Superior temporal gyrus (tissue), 1 donor: ENCODE measurements around the gene YIPF5.

ENCODE experiments used
- DNase-seq: peaks from one replicate; pipeline ENCODE4 v3.0.0-alpha.2; 2016; ENCODE audit errors: extremely low spot score

Gene YIPF5

DNA sequence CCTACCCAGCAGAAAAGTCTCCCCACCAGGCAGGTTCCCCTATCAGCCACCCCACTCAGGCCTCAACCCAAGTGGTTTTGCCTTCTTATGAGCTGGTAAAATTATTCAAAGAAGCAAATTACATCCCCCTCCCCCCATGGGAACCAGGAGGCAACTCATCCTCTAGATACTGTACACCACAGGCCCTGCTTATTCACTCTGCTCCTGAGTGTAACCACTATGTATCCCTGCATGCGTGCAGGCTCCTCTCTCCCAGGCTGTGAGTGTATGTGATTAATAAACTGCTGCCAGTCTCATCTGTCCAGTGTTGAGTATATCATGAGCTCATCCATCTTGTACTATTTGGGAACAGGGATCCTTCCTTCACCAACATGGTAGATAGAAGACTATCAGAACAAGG, 8.8 kb upstream of the YIPF5 start:
- no peak for DNase-seq

DNA sequence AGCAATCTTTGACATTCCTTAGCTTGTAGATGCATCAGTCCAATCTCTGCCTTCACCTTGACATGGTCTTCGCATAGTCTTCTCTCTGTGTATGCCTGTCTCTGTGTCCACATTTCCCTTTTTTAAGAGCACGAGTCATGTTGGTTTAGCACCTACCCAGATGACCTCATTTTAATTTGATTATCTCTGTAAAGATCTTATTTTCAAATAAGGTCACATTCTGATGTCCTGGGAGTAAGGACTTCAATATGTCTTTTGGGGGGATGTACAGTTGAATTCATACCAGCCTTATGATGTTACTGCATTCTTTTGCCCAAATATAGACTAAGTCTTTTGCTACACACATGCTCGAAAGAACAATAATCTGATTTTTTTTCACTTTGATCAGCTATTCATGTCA, 7.1 kb upstream of the YIPF5 start:
- DNase-seq, result no peak

DNA sequence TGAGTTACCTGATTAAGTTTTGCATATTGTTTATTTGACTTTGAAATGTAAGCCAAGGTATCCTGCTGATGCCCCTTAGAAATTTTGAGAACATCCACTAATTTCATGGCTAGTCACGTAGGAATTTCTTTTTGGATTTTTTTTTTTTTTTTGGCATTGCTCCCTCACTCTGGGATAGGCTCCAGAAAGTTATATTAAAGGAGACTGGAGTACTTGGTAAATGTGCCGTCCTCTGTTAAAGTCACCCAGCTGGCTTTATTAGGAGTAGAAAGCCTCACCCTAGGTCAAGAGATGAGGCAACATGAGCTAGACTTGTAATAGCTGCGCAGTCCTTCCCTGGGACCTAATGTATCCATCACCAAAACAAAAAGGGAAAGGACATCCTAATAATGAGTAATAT, 3.3 kb upstream of the YIPF5 start:
- no peak for DNase-seq

DNA sequence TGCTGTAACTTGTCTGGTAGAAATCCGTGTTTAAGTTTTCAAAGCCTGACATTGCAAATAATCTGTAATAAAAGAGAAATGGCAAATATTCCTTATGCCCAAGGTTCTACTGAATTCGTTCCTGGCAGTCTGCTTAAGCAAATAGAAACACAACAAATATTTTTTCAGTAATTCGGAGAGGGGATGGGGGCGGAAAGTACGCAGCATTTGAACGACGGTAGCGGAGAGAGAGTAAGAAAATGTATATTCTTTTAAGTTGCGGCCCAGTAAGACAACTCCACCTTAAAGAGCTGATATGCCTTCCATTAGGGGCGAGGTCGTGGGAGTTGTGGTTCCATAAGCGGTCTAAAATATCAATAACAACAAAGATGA, 569 bp downstream of the YIPF5 start:
- no peak for DNase-seq

DNA sequence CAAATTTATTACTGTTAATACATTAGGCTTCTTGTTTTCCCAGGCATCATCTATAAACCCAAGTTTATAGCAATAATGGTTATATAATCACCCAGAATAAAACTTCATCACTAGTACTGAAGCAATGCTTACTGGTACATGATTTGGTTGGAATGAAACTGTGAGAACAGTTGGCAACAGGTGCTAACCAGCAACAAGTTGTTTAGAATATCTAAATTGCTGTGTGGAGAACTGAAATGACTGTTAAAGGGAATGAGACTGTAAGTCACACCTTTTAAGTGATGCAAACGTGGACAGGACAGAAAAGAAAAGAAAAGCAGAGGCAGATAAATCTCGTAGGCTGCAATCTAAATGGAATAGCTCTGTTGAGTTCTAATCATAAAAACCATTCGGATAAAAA, 2.5 kb downstream of the YIPF5 start:
- no peak for DNase-seq

DNA sequence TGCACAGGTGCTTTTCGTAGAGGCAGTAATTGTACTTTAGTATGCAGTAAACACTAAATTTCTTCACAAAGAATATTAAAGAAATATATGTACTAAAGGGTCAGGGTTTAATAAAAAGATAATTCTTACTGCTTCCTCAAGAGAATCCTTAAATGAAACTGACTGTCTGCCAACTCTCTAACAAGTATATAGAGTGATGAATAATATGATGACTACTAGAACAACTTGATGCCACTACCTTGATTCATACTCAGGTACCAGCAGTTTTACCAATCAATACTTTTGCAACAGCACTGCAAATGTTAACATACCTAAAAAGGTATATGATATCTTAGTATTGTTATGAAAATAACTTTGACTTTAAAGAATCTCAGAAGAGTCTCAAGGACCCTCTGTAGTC, 3.8 kb downstream of the YIPF5 start:
- DNase-seq, result no peak

DNA sequence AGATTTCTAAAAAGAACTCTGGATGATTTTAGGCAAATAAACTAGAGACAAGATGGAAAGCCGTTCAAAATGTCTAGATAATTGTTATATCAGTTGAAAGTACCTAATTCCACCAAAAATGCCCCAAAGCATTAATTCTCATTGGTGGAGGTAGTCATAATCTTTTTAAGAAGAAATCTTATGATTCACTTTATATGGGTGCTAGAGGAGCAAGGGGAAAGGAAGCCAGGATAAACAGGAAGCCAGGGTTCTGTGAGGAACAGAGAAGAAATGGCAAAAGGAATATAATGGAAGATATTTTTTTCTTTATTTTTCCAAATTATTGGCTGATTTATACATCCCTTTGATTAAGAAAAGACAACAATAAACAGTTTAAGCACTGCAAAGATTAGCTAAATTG, 7.8 kb downstream of the YIPF5 start:
- DNase-seq, result no peak

DNA sequence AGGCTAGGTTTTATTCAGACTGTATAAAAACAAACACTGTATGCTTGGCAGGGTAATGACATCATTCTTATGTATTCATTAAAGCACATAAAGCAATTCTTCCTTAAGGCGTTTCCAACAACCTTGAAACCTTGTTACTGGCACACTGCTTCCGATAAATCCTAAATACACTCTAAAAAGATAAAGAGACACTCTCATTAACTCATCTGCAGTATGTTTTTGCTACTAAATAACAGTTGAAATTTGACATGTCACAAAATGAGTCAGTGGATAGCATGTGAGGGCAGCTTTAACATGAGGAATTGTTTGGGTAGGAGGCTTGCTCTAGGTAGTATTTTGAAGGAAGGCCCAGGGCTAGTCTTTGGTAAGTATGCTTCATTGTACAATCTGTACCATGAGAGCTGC, 13.7 kb downstream of the YIPF5 start:
- DNase-seq, result no peak

DNA sequence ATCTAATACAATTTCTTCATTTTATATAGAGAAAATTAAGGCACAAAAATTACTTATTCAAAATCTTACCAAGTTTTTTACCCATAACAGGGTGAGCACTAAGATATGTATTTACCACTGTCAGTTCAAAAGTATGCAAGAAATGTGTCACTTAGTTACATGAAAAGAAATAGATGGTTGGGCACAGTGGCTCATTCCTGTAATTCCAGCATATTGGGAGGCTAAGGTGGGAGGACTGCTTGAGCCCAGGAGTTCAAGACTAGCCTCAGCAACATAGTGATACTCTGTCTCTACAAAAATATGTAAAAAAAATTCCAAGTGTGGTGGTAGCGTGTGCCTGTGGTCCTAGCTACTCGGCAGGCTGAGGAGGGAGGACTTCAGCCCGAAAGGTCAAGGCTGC, 19.4 kb downstream of the YIPF5 start:
- no peak for DNase-seq

DNA sequence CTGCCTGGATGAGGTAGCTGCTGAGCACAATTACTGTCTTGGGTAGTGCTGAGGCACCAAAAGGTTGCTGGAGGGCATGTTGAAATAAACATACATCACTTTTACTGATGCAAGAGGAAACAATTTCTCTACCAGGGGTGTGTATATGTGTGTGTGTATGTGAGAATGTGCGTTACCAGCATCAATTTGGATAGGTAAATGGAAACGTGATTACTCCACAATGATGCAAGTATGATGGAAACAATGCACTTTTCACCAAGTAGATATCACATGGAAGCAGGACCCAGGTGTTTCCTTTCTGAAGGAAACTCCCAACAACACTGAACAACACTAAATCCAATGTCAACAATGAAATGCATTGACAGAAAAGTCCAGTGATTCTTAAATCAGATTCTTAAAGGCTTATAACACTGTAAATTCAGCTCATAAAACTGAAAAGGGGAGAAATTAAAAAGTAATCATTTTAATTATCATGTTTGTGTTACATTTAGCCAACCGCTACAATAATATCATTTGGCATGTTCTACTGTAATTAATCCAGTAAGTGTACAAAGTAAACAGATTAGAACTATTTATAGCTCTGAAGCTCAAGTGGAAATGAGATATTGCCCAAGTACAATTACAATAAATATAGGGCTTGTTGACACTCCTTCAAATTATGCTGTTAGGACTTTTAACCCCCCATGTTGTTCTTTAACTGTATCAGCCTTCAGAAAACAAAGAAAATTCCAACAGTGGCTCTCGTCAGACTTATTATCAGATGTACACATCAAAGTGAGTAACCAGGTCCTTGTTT, 25.3 kb downstream of the YIPF5 start:
- no peak for DNase-seq

DNA sequence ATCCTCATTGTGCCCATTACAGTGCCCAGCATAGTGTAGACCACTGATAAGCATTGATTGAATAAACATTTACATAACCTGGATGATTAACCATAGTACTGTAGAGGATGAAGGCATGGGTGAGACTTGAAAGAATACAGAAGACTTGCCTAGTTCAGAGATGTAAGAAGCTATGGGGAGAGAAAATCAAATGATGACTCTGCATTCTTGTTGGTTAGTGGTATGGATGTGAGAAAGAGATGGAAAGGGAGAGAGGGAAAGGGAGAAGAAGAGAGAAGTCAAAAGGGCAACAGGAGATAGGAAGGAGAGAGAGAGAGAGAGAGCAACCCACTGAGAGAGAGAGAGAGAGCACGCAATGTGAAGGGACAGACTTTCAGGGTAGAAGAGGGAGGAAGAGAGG, 26.8 kb downstream of the YIPF5 start:
- no peak for DNase-seq

DNA sequence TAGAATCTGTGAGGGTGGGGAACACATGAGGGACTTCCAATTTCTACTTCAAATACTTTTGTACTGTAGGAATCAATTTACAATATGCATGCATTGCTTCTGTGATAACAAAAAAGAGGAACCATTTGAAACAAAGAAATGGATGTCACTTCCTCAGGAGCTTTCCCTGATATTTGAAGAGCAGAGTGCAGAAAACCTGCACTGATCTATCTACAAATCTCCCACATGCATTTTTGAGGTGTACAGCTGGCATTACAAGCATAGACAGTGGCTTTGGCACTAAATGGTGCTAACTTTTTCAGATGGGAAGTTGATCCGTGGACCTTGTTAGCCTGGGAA, 27.7 kb downstream of the YIPF5 start:
- DNase-seq, result no peak

DNA sequence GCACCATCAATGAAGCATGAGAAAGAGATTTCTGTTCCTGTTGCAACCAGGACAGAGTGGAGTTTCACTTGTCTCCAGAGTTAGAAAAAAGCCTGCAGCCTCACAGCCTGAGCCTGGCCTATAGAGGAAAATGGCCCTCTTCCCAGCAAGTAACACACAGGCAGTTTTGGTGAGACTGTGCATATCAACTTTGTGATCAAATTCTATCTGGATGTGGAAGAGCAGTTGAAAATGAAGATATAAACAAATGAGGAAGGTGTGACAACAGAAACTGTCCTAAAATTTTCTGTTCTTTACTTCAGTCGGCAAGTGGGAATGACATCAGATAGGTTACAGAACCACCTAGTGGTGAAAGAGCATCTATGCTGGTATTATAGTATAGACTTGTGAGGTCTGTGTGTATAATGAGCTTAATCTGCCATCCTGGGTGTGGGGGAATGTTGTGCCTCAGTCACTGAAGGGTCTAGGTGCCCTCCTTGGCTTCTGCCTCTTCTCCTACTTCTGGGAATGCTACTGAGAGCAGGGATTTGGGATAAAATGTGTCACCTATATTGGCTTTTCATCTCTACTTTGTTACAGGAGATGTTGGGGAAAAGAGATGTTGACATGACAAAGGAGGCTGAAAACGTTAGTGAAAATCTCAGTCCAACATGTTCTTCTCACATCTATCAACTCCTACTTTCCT, 28.2 kb downstream of the YIPF5 start:
- DNase-seq, result peak; percentile 81

DNA sequence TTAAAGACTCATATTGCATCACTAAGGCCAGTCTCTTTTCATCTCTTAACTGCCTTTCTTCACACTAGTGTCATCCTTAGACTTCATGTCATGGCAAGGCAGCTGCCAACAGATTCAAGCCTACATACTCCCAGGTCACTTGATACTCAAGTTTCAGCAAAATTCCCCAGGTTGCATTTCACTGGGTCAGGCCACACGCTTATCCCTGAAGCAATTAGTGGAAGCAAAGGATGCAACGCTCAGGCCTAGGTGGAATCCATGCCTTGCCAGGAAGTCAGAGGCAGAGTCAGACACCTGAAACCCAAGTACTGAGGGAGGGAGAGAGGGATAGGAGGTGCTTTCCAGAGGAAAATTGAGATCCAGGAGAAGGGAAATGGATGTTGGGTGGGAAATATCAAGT, 28.9 kb downstream of the YIPF5 start:
- no peak for DNase-seq

DNA sequence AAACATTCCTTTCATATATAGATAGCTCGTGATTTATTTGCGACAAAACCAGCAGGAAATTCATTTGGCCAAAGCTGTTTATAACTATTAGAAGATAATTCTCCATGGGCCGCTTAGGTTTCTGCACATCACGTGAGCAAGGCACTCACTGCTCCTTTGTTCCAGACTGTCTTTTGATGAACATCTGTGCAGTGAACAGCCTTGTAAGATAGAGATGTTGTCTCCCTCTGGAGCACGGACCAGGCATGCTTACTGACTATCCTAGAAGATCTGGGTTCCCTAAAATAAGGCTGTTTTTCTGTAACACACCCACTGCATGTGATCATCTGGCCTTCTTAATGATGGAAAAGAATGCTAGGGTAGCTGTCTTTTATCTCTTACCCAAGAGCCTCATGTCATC, 30.9 kb downstream of the YIPF5 start:
- DNase-seq, result peak; percentile 69

DNA sequence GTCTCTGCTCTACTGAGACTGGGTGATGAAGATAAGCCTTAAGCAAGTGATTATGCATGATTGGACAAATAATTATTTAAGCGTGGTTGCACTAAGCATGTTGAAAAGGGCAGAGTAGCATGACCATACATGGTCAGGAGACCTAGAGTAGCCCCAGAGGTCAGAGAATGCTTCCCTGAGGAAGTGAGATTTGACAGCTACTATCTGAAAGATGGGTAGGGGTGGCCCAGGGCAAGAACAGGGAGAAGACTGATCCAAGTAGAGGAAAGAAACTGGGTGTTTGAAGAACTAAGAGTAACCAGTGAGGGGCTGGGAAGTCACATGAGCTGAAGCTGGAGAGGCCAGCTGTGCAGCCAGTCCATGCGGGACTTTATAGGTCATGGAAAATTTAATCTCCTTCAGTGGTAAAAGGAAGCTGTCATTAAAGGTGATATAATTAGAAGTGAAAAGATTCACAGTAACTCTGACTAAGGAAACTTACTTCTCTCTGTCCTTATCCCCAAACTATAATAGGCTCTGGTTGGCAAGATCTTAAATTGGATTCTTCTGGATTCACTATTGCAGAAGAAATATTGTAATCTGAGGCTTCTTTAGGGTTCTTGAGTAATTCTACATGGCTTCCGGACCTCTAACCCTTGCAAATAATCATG, 35.2 kb downstream of the YIPF5 start:
- DNase-seq, result no peak

DNA sequence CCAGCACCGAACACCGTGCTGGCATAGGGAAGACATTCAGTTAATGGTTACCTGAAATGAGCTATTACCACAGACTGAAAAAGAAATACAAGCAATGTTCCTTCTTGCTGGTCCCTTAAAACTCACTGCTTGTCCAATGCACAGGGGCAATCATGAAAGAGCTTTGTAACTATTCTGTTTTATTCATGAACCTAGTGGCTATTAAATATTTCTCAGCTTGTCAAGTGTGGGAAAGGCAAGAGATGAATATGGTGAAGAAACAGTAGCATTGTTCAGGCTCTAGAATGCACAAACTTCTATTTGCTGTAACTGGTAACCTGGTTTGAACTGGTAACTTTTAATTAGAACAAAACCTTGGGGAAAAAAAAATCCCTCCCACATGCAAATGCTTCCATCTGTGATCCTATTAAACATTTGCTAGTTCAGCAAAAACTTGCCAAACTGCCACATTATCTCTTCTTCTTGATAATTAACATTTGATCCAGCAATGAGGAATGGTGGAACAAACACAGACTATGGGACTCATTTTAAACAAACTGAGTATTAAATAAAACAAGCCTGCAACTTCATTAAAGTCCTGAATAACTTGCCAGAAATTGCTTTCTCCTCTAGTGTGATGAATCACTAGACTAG, 36.1 kb downstream of the YIPF5 start:
- no peak for DNase-seq

DNA sequence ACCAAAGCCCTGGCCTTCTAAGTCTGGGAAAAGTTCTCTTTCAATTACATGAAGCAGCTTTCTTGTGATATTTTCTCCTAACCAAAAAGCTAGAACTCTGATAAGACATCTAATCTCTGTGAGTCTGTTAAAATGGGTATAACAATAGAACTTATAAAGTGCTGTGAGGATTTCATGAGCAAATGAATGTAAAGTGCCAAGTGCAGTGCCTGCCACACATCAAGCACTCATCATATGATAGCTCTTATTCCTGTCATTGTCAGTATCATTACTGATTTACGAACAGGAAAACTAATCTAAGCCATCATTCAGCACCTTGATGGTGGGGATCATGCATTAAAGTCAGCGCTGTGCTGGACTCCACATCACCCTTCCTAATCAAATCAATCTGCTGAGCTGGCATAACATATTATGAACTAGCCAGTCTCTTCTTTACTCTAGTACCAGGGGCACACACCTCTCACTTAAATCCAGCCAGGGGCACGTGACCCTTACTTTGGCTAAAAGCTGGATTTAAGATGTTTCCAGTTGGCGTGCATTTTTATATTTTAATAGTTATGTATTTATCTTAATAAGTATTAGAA, 37.3 kb downstream of the YIPF5 start:
- no peak for DNase-seq

DNA sequence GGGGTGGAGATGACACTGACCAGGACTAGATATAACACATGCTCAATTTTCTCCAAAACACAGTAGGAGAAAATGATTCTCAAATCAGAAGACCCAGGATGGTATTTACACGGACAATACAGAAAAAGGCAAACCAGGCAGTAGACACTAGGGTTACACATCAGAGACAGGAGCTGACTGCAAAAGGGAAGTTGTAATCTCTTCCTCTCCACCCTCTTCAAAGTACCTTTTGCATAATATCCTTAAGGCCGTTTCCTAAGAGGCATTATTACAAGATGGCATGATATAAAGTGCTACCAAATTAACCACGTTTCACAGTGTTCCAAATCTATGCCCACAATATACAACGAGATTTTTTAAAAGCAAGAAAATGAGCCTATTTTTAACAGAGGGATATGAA, 39.2 kb downstream of the YIPF5 start:
- no peak for DNase-seq

DNA sequence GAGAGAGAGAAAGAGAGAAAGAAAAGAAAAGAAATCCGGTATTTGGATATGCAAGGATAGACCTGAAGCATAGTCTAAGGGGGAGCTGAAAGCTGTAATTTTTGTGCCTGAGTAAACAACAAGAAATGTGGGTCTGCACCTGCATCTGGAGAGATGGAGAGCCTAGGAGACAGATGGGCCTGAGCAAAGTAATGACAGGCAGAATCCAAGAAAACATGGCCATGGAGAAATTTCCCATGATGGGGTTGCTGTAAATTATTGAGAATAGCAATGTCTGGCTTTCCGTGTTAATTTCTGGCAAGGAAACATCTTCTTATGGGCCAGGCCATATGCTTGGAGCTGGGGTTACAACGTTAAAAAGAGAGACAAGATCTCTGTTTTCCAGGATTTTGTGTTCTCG, 40.2 kb downstream of the YIPF5 start:
- no peak for DNase-seq

DNA sequence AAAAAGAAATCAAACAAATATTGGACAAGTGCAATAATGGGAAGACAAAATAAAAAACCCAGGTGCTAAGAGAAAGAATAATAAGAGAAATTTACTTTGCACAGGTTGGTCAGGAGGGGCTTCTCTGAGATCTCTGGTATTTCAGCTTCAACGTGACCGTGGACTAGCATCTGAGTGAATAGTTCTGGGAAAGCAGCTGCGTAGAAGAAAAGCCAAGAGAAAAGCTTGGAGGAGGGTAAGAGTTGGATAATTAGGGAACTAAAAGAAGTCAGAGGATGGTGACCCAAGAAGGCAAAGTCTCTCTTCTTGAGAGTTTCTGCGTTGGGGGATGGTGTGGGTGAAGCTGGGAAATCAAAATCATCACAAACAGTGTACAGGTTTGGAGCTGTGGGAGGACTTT, 41.6 kb downstream of the YIPF5 start:
- DNase-seq, result no peak

DNA sequence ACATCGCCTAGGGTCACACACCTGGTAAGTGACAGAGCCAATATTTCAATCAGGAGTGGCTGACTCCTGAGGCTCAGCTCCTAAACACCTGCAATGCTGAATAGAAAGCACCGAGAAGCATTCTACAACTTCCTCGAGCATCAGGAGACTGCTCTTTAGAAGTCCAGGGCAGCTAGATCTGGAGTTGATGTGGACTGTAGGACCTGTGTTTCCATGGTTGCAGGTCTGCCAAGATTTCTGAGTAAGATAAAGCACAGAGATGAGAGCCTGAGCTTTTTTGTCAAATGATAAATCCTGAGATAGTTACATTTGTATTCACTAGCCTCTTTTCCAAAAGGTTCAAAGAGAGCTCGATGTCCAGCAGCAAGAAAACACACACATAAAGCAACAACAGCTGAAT, 43.8 kb downstream of the YIPF5 start:
- no peak for DNase-seq
